Activated CD8-positive, alpha-beta memory T cell treated with anti-CD3 and anti-CD28 coated beads, Interleukin-2, amount 50 U/mL, for 1 hour (primary cell): Measurements from ENCODE around the gene CTIF.

Source experiments
- DNase-seq: peaks from one replicate; pipeline ENCODE4 v3.0.0-alpha.2; 2020; ENCODE audit errors: extremely low read depth

CTIF gene

DNA sequence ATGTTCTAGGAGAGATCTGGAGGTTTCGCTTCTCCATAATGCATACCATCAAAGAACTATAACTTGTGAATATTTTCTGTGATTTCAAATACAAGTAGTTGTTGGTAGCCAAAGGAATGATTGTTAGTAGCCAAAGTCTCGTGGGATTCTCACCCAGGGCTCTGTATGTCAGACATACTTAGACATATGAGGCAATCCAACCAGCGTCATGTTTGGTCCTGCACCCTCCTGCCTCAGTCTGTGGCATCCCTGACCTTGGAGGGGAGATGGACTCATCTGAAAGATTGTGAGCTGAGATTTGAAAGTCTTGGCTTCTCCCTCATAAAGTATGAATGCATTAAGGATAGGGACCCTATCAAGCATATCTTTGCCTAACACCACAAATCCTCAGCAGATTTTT, 81.2 kb downstream of the CTIF start:
- DNase-seq: no peak

DNA sequence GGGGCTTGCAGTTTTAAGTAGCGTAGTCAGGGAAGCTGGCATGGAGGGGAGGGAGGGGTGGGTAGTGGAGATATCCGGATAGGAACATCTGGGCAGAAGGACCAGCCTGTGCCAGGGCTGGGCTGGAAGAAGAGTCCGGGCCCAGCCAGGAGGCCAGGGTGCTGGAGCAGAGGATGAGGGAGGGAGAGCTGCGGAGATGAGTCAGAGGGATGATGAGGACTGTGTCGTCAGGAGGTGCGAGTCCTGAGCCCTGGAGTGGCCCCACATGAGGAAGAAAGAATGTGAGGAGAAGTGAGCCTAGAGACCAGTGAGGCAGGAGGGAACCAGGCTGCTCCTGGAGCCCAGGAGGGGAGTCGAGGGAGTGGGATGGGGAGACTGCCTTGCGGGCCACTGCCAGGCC, 82.4 kb downstream of the CTIF start:
- no peak for DNase-seq

DNA sequence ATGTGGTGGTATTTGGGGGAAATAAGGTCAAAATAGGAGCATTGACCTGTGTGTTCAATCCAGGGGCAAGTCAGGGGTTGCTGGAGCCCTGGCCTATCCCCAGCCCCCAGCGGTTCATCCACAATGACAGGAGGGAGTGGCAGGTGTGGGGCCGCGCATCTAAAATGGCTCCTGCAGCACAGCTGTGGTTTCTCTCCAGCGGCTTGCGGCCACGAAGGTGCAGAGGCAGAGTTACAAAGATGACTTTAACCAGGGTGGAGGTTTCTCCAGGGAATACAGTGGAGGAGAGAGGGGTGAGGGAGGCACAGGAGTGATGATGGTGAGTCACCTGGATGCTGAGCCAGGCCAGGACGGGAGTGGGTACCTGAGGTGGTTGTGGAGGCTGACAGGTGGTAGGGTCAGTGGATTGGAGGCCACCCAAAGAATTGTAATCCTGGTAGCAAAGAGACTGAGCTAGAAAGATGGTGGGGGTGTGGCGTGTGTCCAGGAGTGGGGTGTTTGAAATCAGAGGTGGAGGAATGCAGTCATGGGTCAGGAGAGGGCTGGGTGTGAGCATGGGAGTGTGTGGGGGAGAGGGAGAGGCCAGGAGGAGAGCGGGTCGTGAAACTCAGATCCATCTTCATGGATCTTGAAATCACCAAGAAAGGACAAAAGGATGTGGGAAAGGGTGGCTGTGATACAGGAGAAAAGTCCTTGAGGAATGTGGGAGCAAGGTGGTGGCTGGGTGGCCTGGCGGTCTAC, 83.2 kb downstream of the CTIF start:
- no peak for DNase-seq

DNA sequence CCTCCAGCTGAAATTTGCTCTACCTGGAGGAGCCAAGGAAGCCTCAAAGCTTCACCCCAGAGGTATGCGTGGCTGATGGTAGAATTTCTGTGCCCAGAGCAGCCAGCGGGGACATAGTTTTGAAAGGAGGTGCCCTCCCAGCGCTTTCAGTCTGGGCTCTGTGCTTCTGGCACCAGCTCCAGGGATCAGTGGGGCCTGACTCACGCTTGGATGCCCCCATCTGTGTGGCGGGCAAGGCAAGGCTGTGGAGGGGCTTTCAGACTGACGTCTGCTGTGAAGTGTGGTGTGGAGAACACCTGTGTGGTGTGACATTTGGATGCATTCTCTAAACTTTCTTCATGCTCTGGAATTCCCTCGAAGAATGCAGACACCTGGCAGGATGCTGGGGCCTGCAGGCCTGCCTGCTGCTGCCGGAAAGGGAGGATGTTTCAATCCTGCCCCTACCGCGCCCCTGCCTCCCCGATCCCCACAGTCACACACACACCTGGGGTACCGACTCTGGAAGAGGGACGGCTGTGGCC, 84.1 kb downstream of the CTIF start:
- no peak for DNase-seq

- DNase-seq: no peak
Measured at GRCh38 chr18:48623468-48624235, 84.8 kb downstream of the CTIF start.

GRCh38 chr18:48624856-48625255, 86.0 kb downstream of the CTIF start:
- no peak for DNase-seq

DNA sequence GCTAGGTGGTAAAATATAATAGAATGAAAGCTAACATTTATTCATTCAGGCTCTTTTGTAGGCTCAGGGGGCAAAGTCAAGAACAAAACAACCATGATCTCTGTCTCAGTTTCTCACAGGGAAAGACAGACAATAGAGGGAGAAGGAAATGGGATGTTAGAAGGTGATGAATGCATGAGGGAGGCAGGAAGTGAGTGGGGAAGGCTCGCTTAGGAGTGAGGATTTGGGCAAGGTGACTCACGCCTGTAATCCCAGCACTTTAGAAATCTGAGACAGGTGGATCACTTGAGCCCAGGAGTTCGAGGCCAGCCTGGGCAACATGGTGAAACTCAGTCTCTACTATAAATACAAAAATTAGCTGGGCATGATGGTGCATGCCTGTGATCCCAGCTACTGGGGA, 88.4 kb downstream of the CTIF start:
- no peak for DNase-seq

DNA sequence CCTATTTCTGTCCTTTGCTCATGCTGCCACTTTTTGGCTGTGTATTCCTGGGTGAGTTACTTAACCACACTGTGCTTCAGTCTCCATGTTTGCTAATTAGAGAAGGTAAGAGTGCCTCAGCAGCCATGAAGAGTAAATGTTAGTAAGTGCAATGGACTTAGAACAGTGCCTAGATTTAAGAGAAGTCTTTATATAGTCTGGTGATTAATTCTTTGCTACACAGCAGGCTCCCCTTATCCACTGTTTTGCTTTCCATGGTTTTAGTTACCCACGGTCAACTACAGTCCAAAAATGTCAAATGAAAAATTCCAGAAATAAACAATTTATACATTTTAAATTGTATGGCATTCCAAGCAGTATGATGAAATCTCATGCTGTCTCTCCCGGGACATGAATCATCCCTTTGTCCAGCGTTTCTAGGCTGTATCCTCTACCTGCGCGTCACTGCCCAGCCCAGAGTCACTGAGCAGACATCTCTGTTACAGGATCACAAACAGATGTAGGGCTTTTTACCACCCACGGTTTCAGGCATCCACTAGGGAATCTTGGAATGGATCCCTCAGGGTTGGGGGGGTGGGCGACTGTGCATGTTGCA, 91.0 kb downstream of the CTIF start:
- no peak for DNase-seq

DNA sequence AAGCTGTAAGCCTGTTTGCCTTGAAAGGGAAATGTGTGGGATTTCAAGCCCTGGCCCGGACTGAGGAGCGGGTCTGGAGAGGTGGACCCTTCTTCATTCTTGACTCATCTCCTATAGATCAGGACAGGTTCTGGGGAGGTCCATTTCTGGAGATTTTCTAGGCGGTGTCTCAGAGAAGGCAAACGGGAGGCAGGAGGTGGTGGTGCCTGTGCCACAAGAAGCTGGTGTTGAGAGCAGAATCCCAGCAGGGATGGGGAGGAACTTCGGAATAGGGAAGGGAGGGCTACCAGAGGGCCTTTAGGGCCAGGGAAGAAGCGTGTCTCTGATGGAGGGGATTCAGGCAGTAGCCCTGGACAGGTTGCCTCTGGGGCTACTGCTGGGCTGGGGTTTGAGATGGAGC, 93.0 kb downstream of the CTIF start:
- no peak for DNase-seq

GRCh38 chr18:48632676-48633257, 93.9 kb downstream of the CTIF start:
- no peak for DNase-seq

- no peak for DNase-seq
Measured at GRCh38 chr18:48634491-48634890, 95.7 kb downstream of the CTIF start.

- no peak for DNase-seq
Measured at GRCh38 chr18:48634975-48635374, 96.1 kb downstream of the CTIF start.

- DNase-seq: no peak
Measured at GRCh38 chr18:48635806-48636205, 97.0 kb downstream of the CTIF start.

- DNase-seq: no peak
Measured at GRCh38 chr18:48636436-48636835, 97.6 kb downstream of the CTIF start.

GRCh38 chr18:48637081-48637990, 98.5 kb downstream of the CTIF start:
- no peak for DNase-seq

- DNase-seq: no peak
Measured at GRCh38 chr18:48638451-48638850, 99.6 kb downstream of the CTIF start.

- DNase-seq: no peak
Measured at GRCh38 chr18:48638896-48639771, 100.3 kb downstream of the CTIF start.

GRCh38 chr18:48639772-48640432, 101.1 kb downstream of the CTIF start:
- no peak for DNase-seq

- DNase-seq: no peak
Measured at GRCh38 chr18:48640566-48641270, 101.9 kb downstream of the CTIF start.
